ENCODE measurements around the gene CD38. TPM values are rescaled to one million over a fixed set of nuclear protein-coding genes. Genes with fewer than 3 reads are reported as not detected.

The CD38 gene
- polyA plus RNA-seq, 1 donor (not counting 4 experiments of a cell fraction or from before 2014, with no cell fraction given): 0.08 TPM

DNA sequence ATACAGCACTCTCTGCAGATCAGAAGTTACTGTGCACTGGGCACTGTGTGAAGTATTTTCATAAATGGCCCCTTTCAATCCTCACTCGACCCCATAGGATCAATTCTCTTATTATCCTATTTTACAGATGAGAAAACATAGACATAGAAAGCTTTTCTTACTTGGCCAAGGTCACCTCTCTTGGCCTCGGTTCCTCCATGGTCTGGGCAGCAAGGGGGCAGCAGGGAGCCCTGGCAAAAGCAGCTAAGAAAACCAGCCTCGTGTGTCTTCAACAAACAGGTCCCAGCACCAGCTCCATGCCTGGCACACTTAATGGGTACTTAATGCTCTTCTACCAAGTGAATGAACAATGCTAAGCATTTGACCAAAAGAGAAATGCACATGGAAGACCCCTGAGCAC, 40.9 kb upstream of the CD38 start:
- TF ChIP-seq EZH2 (IDR thresholded peaks at IDR 0.05; ENCODE audit: low read length): no peak
- TF ChIP-seq, protein P1, sequence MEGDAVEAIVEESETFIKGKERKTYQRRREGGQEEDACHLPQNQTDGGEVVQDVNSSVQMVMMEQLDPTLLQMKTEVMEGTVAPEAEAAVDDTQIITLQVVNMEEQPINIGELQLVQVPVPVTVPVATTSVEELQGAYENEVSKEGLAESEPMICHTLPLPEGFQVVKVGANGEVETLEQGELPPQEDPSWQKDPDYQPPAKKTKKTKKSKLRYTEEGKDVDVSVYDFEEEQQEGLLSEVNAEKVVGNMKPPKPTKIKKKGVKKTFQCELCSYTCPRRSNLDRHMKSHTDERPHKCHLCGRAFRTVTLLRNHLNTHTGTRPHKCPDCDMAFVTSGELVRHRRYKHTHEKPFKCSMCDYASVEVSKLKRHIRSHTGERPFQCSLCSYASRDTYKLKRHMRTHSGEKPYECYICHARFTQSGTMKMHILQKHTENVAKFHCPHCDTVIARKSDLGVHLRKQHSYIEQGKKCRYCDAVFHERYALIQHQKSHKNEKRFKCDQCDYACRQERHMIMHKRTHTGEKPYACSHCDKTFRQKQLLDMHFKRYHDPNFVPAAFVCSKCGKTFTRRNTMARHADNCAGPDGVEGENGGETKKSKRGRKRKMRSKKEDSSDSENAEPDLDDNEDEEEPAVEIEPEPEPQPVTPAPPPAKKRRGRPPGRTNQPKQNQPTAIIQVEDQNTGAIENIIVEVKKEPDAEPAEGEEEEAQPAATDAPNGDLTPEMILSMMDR (optimal IDR thresholded peaks at IDR 0.05 in 1 of 3, IDR thresholded peaks at IDR 0.05 in 1 of 3, conservative IDR thresholded peaks at IDR 0.05 in 1 of 3; ENCODE audit: extremely low read depth in 1 of 3, insufficient read depth in 2 of 3, low read length in 3 of 3): no peak
- no peaks in the 10 kb centered on the region for H3K27me3 ChIP-seq (ENCODE audit: control insufficient read depth, extremely low read depth, insufficient read depth, low read length)
- DNase-seq (ENCODE audit: low read depth, low spot score): no peak
- no peak overlapping the region for H3K4me3 ChIP-seq (ENCODE audit: control insufficient read depth in 2 of 3, extremely low read depth in 1 of 3, insufficient read depth in 2 of 3, low read depth in 1 of 3, low read length in 3 of 3)
- dilution Hi-C loops (cut with MboI; ENCODE audit: extremely low pct_ligation_motif_present, low sequenced_read_pairs): no loop called here
- no peaks in the 10 kb centered on the region for H3K36me3 ChIP-seq (ENCODE audit: control insufficient read depth in 2 of 2, extremely low read depth in 1 of 2, insufficient read depth in 2 of 2, low read length in 2 of 2)
- peaks cover 2% of the 10 kb centered on the region for H3K9me3 ChIP-seq (ENCODE audit: control insufficient read depth, low read depth, low read length)
- no peak overlapping the region for H2AFZ ChIP-seq (ENCODE audit: control insufficient read depth, low read length)
- H3K27ac ChIP-seq (ENCODE audit: control insufficient read depth, insufficient read depth, low read length): no peak overlapping the region
- H3K9me1 ChIP-seq (ENCODE audit: control insufficient read depth, extremely low read depth, insufficient read depth, low read length): no peaks in the 10 kb centered on the region
- no peaks in the 10 kb centered on the region for H4K20me1 ChIP-seq (ENCODE audit: control insufficient read depth, extremely low read depth, insufficient read depth, low read length)
- H3K79me2 ChIP-seq (ENCODE audit: control insufficient read depth, insufficient read depth, low read length): no peaks in the 10 kb centered on the region
- FAIRE-seq: no peak
- H3K4me1 ChIP-seq (ENCODE audit: control insufficient read depth, extremely low read depth, insufficient read depth, low read length): no peaks in the 10 kb centered on the region
- no peak overlapping the region for H3K9ac ChIP-seq (ENCODE audit: control insufficient read depth, extremely low read depth, insufficient read depth, low read length)
- no peak overlapping the region for H3K4me2 ChIP-seq (ENCODE audit: control insufficient read depth, extremely low read depth, insufficient read depth, low read depth, low read length)

DNA sequence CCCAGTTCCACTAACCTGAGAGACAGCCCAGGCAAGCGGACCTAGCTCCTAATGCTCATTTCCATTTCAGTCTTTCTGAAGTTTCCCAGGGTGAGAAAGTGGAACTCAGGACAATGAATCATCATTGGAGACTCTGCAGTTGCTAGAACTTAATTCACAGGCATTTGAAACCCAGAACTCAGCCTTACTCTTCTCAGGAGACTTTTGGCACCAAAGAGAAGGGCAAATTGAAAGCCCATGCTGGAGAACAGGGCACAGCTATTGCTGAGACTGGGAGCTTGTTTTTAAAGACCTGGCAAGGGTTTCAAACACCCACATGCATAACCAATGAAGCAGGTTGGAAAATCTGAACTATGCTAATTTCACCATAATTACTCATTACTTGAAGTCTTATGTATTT, 39.3 kb upstream of the CD38 start:
- TF ChIP-seq EZH2 (IDR thresholded peaks at IDR 0.05; ENCODE audit: low read length): no peak
- TF ChIP-seq, protein P1 (optimal IDR thresholded peaks at IDR 0.05 in 1 of 3, IDR thresholded peaks at IDR 0.05 in 1 of 3, conservative IDR thresholded peaks at IDR 0.05 in 1 of 3; ENCODE audit: extremely low read depth in 1 of 3, insufficient read depth in 2 of 3, low read length in 3 of 3): no peak
- peaks cover 2% of the 10 kb centered on the region for H3K9me3 ChIP-seq (ENCODE audit: control insufficient read depth, low read depth, low read length)
- H3K9ac ChIP-seq (ENCODE audit: control insufficient read depth, extremely low read depth, insufficient read depth, low read length): no peak overlapping the region
- H3K9me1 ChIP-seq (ENCODE audit: control insufficient read depth, extremely low read depth, insufficient read depth, low read length): no peaks in the 10 kb centered on the region
- no peak overlapping the region for H3K4me3 ChIP-seq (ENCODE audit: control insufficient read depth in 2 of 3, extremely low read depth in 1 of 3, insufficient read depth in 2 of 3, low read depth in 1 of 3, low read length in 3 of 3)
- H3K27ac ChIP-seq (ENCODE audit: control insufficient read depth, insufficient read depth, low read length): no peak overlapping the region
- no peaks in the 10 kb centered on the region for H4K20me1 ChIP-seq (ENCODE audit: control insufficient read depth, extremely low read depth, insufficient read depth, low read length)
- no peaks in the 10 kb centered on the region for H3K36me3 ChIP-seq (ENCODE audit: control insufficient read depth in 2 of 2, extremely low read depth in 1 of 2, insufficient read depth in 2 of 2, low read length in 2 of 2)
- H2AFZ ChIP-seq (ENCODE audit: control insufficient read depth, low read length): no peak overlapping the region
- FAIRE-seq (no peak), DNase-seq (ENCODE audit: low read depth, low spot score) (no peak)
- dilution Hi-C loops (cut with MboI; ENCODE audit: extremely low pct_ligation_motif_present, low sequenced_read_pairs): no loop called here
- no peak overlapping the region for H3K4me2 ChIP-seq (ENCODE audit: control insufficient read depth, extremely low read depth, insufficient read depth, low read depth, low read length)
- H3K4me1 ChIP-seq (ENCODE audit: control insufficient read depth, extremely low read depth, insufficient read depth, low read length): no peaks in the 10 kb centered on the region
- H3K79me2 ChIP-seq (ENCODE audit: control insufficient read depth, insufficient read depth, low read length): no peaks in the 10 kb centered on the region
- no peaks in the 10 kb centered on the region for H3K27me3 ChIP-seq (ENCODE audit: control insufficient read depth, extremely low read depth, insufficient read depth, low read length)

All from keratinocyte (primary cell).